GDM1 (cell line): ENCODE results near the gene CDH19.
A peak's percentile ranks its signal among the peaks of the same experiment; 100 is the strongest.
"Not testable (repeated sequence)": the region's sequence is repeated elsewhere in the genome, so short reads cannot be mapped to it uniquely, and the experiment has no call there.

Source experiments
- DNase-seq: peaks from one replicate; lab custom pipeline; 2025; lab: John Stamatoyannopoulos, UW

CDH19 gene

DNA sequence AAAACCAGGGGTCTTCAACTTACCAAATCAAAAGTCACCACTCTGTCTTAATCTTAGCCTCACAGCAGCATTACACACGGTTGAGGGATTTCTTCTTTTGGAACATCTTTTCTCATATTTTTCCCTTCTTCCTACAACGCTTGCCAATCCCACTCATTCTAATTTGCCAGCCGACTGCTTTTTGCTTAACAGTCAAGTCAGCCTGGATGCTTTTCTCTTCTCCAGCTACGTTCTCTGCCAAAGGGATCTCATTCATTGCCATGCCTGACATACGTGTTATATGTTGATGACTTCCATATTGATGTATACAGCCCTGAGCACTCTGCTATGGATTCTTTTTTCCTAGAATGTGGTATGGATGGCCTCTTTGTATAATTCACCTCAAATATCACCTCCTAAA, 37.3 kb downstream of the CDH19 start:
- DNase-seq, result no peak

DNA sequence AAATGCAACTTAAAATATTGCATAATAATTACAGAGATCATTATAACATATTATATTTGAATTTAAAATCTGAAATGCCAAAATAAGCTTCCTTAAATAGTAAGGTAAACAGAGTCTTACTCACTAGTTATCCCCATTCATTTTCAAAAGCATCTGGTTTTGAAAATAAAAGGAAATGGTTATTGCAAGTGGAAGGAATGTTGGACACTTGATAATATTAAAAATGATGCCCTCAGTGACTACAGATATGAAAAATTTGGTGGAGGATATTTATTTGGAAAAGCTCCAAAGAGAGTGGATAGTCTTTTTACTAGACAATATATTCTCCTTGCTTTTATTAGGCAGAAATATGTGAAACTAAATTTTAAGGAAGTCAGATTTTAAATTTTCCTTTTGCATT, 39.7 kb downstream of the CDH19 start:
- DNase-seq, result no peak

DNA sequence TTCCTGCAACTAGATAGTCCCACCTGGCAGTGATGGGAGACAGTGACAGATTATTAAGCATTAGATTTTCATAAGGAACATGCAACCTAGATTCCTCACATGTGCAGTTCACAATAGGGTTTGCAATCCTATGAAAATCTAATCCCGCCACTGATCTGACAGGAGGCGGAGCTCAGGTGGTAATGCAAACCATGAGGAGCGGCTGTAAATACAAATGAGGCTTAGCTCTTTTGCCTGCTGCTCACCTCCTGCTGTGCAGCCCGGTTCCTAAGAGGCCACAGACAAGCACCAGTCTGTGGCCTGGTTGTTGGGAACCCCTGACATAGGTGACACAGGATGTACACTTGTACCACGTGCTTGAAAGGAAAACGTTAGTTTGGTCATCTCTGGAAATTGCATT, 41.6 kb downstream of the CDH19 start:
- no peak for DNase-seq

DNA sequence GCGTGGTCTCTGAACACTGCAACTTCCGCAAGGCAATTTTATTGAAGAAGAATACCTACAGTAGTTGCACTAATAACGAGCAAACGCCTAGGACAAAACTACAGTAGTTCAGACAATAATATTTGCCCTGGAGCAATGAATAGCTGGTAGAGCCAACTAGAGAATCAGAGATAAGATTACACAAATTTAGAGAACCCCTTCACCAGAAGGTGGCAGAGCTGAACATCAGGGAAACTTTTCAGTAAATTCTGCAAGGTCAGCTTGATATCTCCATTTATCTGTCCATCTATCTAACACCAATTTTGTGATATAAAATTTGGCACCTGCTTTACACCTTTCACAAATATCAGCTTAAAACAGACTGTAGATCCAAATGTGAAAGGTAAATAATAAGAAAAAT, 43.8 kb downstream of the CDH19 start:
- peak; percentile 1 for DNase-seq

DNA sequence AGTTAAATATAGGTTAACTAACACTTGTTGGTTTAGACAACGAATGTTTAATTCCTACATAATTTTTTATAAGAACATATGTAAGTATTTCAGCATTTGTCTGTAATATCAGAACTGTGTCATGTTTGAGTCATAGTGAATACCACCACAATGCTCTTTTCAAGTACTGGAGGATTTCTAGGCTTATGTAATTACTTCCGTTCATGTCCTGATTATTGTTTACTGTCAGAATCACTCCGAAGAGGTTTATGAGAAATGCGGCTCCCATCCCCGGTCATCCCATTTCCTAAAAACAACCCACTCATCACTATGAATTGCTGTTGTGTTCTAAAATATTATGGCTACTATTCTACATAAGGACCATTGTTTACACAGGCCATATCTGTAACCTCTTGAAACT, 45.1 kb downstream of the CDH19 start:
- no peak for DNase-seq

DNA sequence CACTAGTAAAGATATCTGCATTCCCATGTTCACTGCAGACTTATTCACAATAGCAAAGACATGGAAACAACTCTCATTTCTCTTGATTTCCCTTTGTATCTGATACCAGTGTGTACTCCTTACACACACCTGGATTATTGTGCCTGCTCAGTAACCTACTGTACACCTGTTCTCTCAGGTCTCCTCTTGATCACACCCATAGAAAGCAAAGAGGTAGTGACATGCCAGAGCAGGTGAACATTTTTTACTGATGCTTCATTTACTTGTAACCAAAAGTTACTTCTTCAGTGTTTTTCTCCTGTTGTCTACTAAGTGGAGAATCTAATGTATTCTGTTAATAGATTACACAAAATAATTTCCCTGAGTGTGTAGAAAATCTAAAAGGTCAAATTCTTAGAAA, 46.8 kb downstream of the CDH19 start:
- DNase-seq, result no peak

DNA sequence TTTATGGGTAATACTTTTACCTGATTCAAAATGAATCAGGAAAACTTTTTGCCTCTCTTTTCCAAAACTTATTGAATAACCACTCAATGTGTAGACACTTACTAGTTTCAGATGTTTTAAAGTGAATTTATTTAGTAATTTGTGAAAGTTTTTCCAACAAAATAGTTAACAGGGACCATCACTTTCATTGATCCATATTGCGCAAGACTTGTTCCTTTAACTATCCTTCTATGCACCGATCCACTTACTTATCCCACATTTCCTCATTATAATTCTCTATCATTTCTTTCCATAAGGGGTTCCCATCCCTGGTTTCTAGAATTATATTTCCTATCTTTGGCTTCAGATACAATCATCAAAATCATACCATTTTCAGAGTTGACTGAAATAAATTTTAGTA, 48.3 kb downstream of the CDH19 start:
- DNase-seq, result no peak

DNA sequence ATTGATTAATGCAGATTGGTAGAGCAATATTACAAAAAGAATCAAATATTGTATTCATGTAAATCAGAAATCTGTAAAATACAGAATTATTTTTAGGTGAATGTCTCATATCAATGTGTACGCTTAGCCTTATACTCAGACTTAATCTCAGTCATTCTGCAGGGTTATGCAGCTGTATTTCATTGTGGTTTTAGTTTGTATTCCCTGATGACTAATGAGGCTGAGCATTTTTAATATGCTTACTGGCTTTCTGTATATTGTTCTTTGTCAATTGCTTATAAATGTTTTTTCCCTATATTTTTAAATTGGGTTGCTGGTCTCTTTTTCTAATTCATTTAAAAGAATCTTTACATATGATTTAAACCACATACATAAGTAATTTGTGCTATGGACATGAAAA, 50.1 kb downstream of the CDH19 start:
- no peak for DNase-seq

DNA sequence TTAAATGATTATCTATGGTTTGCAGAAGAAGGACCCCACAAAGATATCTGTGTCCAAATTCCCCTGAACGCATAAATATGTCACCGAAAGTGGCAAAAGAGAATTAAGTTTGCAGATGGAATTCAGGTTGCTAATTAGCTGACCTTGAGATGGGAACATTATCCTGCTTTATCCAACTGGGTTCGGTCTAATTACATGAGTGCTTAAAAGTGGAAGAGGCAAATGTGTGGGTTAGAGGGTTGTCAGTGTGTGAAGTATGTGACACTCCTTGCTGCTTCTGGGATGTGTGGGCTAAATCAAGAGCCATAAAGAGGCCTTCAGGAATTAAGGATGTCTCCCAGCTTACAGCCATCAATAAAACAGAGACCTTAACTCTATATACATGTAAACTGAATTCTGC, 53.5 kb downstream of the CDH19 start:
- DNase-seq, result no peak

DNA sequence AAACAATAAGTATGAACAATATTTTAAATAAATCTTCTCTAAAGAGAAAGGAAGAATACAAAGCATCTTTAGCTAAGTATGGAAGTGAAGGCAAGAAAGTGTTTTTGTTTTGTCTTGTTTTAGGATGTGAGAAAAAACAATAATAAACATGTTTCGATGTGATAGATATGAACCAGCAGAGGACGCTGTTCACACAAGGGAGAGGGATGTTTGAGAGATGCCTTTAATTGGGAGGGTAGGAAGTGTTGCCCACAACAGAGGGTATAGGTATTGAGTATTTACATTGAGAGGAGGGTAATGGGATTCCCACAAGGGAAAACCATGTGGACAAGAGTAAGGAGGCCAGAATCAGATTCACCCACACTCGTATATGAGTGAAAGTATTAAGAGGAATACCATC, 55.1 kb downstream of the CDH19 start:
- no peak for DNase-seq

DNA sequence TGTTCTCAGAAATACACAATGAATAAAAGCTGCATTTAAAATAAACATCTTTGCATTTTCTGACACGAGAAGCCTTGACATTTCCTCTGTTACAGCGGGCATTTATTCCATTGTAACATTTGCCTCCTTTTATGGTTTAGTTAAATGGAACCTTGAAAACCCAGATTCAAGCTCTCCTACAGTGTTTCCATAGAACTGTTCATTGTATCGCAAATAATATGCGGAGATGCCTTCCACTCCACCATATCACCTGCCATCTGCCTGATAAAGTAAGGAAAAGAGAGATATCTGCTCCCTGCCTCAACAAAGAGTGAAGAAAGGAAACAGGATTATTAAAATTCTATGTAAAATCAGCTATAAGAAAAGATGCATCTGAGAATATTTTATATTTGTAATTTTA, 69.8 kb downstream of the CDH19 start:
- DNase-seq, result no peak

DNA sequence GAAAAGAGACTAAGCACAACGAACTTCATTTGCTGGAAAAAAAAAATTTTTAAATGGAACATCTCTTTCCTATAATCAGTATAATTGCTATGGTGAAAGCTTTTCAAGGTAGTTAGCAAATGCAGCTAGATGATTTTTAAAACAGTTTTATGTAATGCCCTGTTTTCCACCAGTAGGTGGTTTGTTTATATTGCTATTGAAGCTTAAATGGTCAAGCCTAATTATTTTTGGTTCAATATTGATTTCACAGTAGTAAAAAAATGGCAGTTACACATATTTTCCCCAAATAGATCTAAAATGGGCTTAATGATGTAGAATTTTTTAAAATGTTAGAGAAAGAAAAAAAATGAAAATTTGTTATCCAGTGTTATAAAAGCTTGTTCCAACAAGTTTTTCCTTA, 70.2 kb downstream of the CDH19 start:
- DNase-seq, result no peak

DNA sequence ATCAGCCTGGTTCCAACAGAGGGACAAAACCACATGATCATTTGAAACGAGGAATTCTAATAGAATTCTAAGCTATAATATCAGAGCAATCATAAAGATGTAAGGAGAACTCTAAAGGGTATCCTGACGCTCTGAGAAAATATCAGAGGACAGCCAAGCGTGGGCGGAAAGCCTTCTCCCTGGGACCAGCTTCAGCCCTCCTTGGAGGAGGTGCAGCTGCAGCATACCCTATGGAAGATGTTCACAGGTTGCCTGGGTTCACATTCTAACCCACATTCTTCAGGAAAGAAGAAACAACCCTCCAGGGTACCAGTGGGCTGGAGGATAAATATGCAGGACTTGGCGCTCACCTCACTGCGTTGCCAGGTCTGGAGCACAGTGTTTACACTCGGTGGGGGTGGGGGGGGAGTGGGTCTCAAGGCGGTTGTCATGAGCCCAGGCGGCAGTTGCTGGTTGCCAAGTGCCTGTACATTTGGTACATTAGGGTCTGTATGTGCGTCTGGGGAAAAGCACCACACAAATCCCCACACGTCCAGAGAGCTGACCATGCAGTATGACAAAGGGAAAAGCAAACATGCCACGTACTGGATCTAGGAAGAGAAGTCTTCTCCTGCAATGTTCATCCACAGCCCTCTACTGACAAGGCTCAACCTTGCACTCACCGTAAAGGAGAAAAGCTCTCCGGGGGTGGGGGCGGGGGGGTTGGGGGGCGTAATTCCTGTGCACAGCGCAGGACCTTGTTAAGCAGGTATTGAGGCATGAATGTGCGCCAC, 80.5 kb downstream of the CDH19 start:
- DNase-seq, result no peak

DNA sequence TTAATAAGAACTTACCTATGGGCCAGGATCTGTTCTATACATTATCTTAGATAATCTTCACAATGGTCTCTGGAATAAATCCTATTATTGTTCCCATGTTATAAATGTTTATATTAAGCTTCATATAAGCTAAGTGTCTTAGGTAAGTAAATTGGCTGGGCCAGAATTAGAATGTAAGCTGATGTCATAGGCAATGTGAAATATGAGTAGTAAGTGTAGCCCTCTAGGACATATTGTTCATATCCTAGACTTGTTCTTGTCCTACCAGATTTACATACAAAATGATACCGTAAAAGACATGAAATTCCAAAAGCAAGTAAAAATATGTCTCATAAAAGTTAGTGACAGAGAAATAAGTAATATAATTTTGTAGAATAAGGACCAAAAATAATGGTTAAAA, 89.9 kb downstream of the CDH19 start:
- DNase-seq, result no peak

DNA sequence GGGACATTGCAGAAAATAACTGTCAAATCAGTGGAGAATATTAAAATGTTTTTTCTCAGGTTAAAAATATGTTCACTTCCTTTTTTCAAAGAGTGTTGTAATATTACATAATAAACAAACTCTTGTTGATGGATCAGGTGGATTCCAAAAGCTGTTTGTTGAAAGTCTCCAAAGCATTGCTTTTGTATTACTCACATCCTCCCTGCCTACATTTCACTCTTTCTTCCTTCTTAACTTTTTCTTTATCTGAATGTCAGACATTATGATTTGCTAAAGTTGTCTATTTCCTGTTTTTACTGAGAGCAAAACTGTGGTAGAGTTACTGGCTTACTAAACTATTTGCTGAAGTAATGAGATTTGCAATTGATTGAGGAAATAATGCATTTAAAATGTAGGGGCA, 92.1 kb downstream of the CDH19 start:
- no peak for DNase-seq

DNA sequence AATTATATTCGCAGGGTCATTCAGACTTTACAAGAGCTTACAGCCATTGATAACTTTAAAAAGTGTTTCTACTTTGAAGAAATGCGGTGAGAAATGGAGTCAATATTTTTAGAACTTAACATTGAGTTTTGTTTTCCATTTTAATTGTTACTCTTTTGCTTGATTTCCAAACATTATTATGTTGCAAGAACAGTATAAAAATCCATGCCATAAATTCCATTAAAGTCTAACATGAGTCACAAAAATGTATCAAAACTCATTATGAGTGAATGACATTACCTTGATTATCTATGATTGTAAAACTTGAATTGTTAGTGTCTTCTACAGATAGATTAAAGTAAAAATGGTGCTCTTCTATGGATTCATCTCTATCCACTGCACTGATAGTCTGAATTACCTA, 92.6 kb downstream of the CDH19 start:
- no peak for DNase-seq

DNA sequence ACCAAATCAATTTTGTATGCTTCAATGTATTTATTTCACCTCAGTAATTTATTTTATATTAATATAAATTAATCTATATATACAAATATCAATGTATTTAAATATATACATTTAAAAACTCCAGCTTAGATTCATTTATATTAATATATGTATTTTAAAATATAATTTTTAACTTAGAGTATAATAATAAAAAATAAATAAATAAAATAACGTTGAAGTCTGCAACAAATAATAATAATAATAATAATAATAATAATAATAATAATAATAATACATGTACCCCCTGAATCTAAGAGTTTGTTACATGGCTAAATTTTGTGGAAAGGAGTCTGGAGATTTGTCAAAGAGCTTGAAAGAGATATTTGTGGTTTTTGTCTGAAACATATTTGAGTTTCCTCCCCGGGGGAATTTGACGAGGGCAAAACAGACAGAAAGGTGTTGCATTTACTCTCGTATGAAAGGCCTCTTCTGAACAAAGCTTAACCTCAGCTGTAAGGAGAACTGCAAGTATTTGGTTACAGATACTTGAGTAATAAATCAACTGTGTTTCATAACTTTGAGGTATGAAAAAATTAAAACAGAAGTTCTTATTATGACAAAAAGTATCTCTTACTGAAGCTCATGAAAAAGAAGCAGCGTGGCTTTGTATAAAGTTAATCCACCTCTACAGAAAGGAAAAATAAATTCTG, 93.4 kb downstream of the CDH19 start:
- DNase-seq, result no peak

DNA sequence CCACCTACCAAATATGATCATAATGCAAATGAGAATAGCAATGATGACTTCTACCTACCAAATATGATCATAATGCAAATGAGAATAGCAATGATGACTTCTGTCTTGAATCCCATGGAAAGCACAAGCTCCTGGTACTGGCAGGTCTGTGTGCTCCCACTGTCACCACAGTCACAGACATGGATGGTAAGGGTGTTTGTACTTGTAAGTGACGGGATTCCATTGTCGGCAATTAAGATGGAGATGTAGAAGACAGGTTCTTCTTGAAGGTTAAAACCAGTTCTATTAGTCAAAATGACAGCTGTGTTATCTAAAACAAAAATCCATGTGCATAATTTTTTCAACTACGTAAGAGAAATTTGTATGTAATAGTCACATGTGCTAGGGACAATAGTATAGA, 95.0 kb downstream of the CDH19 start:
- DNase-seq, result no peak

DNA sequence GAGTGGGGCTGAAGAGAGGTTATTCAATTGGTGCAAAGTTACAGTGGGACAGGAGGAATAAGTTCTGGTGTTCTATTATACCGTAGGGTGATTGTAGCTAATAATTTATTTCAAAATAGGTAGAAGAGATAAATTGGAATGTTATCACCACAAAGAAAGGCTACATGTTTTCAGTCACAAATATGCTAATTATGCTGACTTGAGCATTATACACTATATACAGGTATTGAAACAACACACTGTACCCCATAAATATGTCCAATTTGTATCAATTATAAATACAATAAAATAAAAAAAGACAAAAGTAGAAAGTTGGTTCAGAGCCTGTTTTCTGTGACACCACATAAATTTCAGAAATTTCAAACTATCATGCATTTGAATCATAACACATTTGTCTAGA, 97.7 kb downstream of the CDH19 start:
- no peak for DNase-seq

DNA sequence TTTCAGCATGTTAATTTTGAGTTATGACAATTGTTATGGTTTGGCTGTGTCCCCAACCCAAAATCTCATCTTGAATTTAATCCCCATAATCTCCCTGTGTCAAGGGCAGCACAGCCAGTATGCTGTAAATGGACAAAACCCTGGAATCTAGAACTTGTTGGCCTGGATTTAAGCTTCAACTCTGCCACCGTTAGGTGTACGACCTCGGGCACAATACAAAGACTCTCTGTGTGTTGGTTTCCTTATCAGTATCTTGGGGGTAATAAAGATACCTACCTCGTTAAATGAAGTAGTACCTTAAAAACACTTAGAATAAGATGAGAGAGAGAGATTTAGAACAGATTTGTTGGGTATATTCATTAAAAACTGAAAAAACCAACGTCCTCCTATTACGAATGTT, 106.5 kb downstream of the CDH19 start:
- no peak for DNase-seq

DNA sequence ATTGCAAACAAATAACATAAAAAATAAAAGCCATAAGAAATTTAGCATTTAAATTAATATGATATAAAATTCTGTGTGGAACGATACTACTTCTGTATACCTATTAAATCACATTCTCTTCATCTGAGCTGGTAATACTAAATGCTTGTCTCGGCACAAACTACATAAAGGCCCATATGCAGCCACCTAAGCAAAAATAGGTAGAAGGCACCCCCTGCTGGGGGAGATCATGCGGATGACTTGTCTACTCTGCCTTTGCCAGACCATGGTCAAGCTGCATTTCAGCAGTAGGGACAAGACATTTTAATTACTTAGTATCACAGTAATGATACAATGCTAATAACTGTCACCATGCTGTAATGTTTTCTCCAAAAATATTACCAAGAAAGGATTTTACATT, 108.0 kb downstream of the CDH19 start:
- no peak for DNase-seq

DNA sequence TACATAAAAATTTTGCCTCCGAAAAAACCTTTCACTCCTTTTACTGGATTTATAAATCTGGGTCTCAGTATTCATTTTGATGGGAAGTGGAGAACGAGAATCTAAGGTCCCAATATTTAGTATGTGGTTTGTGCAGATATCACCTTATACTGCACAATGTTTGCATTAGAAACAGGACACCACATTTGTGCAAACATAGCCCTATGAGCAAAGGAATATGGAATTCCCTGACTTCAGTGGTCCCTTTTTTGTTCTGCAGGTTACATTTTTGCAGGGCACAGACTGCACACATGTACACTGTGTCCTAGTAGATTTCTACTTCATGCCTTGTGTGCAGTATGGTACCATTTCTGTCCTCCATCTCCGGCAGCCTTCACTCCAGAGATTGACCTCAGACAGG, 130.0 kb downstream of the CDH19 start:
- DNase-seq, result no peak

DNA sequence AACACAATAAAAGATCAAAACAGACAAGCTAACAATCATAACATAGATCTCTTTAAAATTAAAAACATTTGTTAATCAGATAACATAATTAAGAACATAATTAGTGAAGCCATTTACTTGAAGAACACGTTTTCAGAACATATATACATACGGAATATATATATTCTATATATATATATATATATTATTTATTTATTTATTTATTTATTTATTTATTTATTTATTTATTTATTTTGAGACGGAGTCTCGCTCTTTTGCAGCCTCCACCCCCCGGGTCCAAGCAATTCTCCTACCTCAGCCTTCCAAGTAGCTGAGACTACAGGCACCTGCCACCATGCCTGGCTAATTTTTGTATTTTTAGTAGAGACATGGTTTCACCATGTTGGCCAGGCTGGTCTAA, 137.7 kb downstream of the CDH19 start:
- DNase-seq, result not testable (repeated sequence)

DNA sequence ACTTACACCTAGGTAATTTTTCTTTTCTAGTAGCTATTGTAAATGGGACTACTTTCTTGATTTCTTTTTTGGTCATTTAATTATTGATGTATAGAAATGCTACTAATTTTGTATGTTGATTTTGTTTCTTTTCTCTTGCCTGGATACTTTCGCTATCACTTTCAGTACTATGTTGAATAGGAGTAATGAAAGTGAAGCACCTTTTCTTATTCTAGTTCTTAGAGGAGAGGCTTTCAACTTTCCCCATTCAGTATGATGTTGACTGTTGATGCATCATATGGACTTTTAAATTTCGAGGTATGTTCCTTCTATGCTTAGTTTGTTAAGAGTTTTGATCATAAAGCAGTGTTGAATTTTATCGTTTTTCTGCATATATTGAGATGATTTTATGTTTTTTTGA, 142.5 kb downstream of the CDH19 start:
- no peak for DNase-seq
